ENCODE results near the gene UBE2J1.

The UBE2J1 gene

DNA sequence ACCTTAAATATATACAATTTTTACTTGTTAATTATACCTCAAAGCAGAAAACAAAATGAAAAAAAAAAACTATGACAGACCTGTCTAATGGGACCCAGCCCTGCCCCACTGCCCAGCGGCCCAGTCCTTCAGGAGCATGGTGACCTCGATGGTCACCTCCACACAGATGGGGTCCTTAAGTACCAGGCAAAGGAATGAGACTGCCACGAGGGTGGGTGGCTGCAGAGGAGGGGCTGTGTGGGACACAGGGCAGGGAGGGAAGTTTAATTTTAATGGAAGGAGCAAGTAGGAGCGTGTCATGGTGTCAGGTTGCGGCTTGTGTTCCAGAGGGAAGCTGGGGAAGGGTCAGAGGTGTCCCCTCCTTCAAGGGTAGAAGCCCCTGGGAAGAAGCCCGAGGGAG is 66.0 kb downstream of the UBE2J1 start:
- DNase-seq, result no peak

DNA sequence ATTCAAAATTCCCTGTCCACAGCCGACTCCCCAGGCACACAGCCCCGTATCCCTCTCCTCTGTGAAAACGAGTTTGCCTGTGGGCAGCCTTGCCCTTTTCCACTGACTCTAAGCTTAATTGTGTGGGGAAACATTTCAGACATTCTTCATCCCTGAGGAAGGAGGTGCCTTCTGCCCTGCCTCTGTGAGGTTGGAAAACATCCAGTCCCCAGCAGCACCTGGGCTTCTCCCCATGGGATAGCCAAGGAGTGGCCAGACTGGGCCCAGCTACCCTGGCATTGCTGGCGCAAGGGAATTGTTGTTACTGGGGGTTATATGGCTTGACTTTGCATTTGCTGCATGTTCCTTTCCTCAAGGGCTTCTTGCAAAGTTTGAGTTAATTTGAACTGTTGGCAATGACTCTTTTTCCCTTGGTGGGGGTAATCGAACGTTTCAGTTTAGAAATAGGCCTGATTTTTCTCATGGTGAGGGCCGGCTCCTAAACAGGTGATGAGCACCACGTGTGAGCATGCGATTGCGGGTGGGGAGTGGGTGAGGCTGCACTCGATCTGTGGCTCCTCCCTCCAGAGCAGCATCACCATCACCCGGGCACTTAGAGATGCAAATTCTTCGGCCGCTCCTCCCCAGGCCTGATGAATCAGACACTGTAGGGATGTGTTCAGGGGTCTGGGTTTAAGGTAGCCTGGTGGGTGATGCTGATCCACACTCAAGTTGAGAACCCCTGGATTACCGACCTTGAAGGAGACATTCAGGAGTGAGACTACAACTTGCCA is 67.4 kb downstream of the UBE2J1 start:
- DNase-seq, result no peak

DNA sequence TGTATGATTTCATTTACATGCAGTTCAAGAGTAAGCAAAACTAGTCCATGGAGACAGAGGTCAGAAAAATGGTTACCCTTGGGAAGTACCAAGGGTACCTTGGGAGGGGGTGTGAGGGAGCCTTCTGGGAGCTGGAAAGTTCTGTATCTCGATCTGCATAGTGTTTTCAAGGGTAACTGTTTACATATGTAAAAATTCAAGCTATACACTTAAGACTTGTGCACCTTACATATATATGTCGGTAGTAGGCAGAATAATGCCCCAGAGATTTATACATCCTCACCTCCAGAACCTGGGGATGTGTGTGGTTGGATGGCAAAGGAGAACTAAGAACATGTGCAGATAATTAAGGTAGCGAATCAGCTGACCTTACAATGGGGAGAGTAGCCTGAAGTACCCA is 68.4 kb downstream of the UBE2J1 start:
- no peak for DNase-seq

DNA sequence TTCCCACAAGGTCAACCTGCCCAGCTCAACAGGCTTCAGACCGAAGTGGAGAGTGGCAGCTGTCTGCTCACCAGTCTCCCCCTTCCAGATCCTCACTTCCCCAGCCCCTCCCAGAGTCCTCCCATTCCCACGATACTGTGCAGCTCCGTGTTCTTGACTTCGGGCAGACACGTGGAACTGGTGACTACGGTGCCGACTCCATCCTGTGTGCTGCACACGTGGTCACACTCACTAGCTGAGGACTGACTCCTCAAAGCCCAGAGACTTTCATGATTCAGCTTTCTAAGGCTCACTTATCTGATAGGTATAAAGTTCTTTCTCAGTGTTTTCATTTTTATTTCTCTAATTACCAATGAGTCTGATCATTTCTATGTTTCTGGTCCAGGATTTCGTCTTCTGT is 69.8 kb downstream of the UBE2J1 start:
- no peak for DNase-seq

DNA sequence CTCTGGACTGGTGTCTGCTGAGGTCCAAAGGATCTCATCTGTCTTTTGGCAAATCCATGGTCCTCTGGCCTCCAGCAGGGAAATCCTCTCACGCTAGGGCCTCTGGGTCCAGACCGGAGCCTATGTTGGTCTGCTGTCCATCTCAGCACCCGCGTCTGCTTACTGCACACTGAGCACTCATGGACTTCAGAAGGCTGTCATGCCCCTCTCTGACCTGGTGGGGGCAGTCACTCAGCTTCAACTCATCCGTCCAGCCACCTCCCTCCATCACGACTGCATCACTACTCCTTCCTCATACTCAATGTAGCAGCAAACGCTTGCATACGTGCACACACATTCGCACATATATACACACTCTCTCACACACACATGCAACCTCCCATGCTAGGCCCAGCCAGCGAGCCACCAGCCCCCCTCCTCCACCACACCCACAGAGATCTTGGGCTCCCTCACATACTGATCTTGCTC is 70.7 kb downstream of the UBE2J1 start:
- no peak for DNase-seq

DNA sequence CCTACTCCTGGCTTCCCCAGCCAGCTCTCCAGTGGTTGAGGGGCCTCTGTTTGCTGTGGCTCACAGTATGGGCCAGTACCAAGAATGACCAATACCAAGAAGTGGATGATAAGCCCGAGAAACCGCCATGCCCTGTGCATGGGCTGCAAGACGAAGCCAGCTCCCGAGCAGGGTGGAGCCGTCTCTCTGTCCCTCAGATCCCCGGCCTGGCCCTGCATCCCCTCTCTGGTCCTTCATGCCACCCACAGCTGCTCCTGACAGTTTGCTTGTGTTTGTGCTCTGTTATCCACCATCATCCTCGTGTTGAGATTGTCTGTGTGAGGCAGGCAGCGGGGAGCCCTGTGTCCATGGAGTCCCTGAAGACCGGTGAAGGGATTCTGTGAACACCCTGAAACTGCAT is 73.6 kb downstream of the UBE2J1 start:
- no peak for DNase-seq
